ENCODE data around the gene TGFBR3. TPM values are rescaled to one million over a fixed set of nuclear protein-coding genes. Genes with fewer than 3 reads are reported as not detected.

TGFBR3 gene
- total RNA-seq, 1 donor from 2014 or later: 4.9 TPM

GRCh38 chr1:91777196-91777595 is 108.8 kb downstream of the TGFBR3 start:
- no peak overlapping the region for H3K4me3 Mint-ChIP-seq (ENCODE audit: low read depth)
- no peak for DNase-seq (ENCODE audit: low spot score, unreplicated experiment)
- TF ChIP-seq CTCF (IDR thresholded peaks at IDR 0.05; ENCODE audit: unreplicated experiment): no peak
- H3K9me3 Mint-ChIP-seq (ENCODE audit: low read depth): peaks cover 4% of the 10 kb centered on the region
- no peak overlapping the region for H3K27ac Mint-ChIP-seq
- H3K4me1 Mint-ChIP-seq (ENCODE audit: low read depth): peaks cover 9% of the 10 kb centered on the region
- no peaks in the 10 kb centered on the region for H3K36me3 Mint-ChIP-seq (ENCODE audit: insufficient read depth)
- peaks cover 5% of the 10 kb centered on the region for H3K27me3 Mint-ChIP-seq

GRCh38 chr1:91776068-91776794 is 109.7 kb downstream of the TGFBR3 start:
- H3K36me3 Mint-ChIP-seq (ENCODE audit: insufficient read depth): no peaks in the 10 kb centered on the region
- H3K27ac Mint-ChIP-seq: no peak overlapping the region
- peaks cover 4% of the 10 kb centered on the region for H3K9me3 Mint-ChIP-seq (ENCODE audit: low read depth)
- TF ChIP-seq CTCF (IDR thresholded peaks at IDR 0.05; ENCODE audit: unreplicated experiment): no peak
- no peak for DNase-seq (ENCODE audit: low spot score, unreplicated experiment)
- H3K4me1 Mint-ChIP-seq (ENCODE audit: low read depth): peaks cover 9% of the 10 kb centered on the region
- H3K27me3 Mint-ChIP-seq: peaks cover 5% of the 10 kb centered on the region
- no peak overlapping the region for H3K4me3 Mint-ChIP-seq (ENCODE audit: low read depth)

- DNase-seq (ENCODE audit: low spot score, unreplicated experiment): no peak
- H3K4me3 Mint-ChIP-seq (ENCODE audit: low read depth): no peak overlapping the region
- no peak for TF ChIP-seq CTCF (IDR thresholded peaks at IDR 0.05; ENCODE audit: unreplicated experiment)
- no peaks in the 10 kb centered on the region for H3K36me3 Mint-ChIP-seq (ENCODE audit: insufficient read depth)
- peaks cover 4% of the 10 kb centered on the region for H3K9me3 Mint-ChIP-seq (ENCODE audit: low read depth)
- peaks cover 11% of the 10 kb centered on the region for H3K4me1 Mint-ChIP-seq (ENCODE audit: low read depth)
- peaks cover 5% of the 10 kb centered on the region for H3K27me3 Mint-ChIP-seq
- no peak overlapping the region for H3K27ac Mint-ChIP-seq
These were observed 110.7 kb downstream of the TGFBR3 start for GRCh38 chr1:91775227-91775626.

GRCh38 chr1:91774520-91775203 is 111.3 kb downstream of the TGFBR3 start:
- no peak overlapping the region for H3K27ac Mint-ChIP-seq
- peaks cover 13% of the 10 kb centered on the region for H3K4me1 Mint-ChIP-seq (ENCODE audit: low read depth)
- peaks cover 4% of the 10 kb centered on the region for H3K9me3 Mint-ChIP-seq (ENCODE audit: low read depth)

More at GRCh38 chr1:91774520-91775203, 111.3 kb downstream of the TGFBR3 start:
- Mint-ChIP-seq H3K36me3 (ENCODE audit: insufficient read depth) (no peaks in the 10 kb centered on the region), H3K4me3 (ENCODE audit: low read depth) (no peak overlapping the region), H3K27me3 (peaks cover 5% of the 10 kb centered on the region)
- no peak for DNase-seq (ENCODE audit: low spot score, unreplicated experiment)
- no peak for TF ChIP-seq CTCF (IDR thresholded peaks at IDR 0.05; ENCODE audit: unreplicated experiment)

All from progenitor cell of endocrine pancreas (in vitro differentiated cells).